ENCODE results near the gene FRMD6. TPM values are rescaled to one million over a fixed set of nuclear protein-coding genes. Genes with fewer than 3 reads are reported as not detected.

Gene FRMD6
- total RNA-seq, 1 donor from 2014 or later: 24.4 TPM

GRCh38 chr14:51719955-51720354 is 68.2 kb downstream of the FRMD6 start:
- Histone ChIP-seq H2AFZ (replicated peaks) (no peak overlapping the region), H3K36me3 (no peaks in the 10 kb centered on the region), H4K20me1 (ENCODE audit: low read depth) (no peaks in the 10 kb centered on the region), H3K4me3 (no peak overlapping the region), H3F3A (ENCODE audit: low read depth) (no peaks in the 10 kb centered on the region), H3K9ac (no peak overlapping the region), H3K27ac (no peak overlapping the region), H3K27me3 (no peaks in the 10 kb centered on the region), H3K4me1 (peaks cover 26% of the 10 kb centered on the region), H3K9me3 (ENCODE audit: low read depth) (no peaks in the 10 kb centered on the region), H3K4me2 (no peak overlapping the region), H3K79me2 (ENCODE audit: low read depth) (no peaks in the 10 kb centered on the region)
- Mint-ChIP-seq H3K4me3 (no peak overlapping the region), H3K27ac (no peak overlapping the region), H3K4me1 (peaks cover 33% of the 10 kb centered on the region), H3K9me3 (no peaks in the 10 kb centered on the region), H3K27me3 (ENCODE audit: insufficient read depth, low read depth) (no peaks in the 10 kb centered on the region), H3K36me3 (peaks cover 35% of the 10 kb centered on the region)
- DNase-seq (ENCODE audit: low spot score): no peak
- TF ChIP-seq EZH2 (IDR thresholded peaks at IDR 0.05): no peak
- no peak for TF ChIP-seq CTCF (IDR thresholded peaks at IDR 0.05)
- TF ChIP-seq EZH2phosphoT487 (IDR thresholded peaks at IDR 0.05): no peak

GRCh38 chr14:51723990-51724389 is 72.3 kb downstream of the FRMD6 start:
- Mint-ChIP-seq H3K27ac (no peak overlapping the region), H3K27me3 (ENCODE audit: insufficient read depth, low read depth) (no peaks in the 10 kb centered on the region), H3K4me3 (no peak overlapping the region), H3K9me3 (no peaks in the 10 kb centered on the region), H3K36me3 (peaks cover 39% of the 10 kb centered on the region), H3K4me1 (peaks cover under 1% of the 10 kb centered on the region)
- no peak for DNase-seq (ENCODE audit: low spot score)
- Histone ChIP-seq H3K27me3 (no peaks in the 10 kb centered on the region), H3K36me3 (no peaks in the 10 kb centered on the region), H3F3A (ENCODE audit: low read depth) (no peaks in the 10 kb centered on the region), H3K4me2 (no peak overlapping the region), H4K20me1 (ENCODE audit: low read depth) (no peaks in the 10 kb centered on the region), H2AFZ (replicated peaks) (no peak overlapping the region), H3K79me2 (ENCODE audit: low read depth) (no peaks in the 10 kb centered on the region), H3K9ac (no peak overlapping the region), H3K4me3 (no peak overlapping the region), H3K4me1 (no peaks in the 10 kb centered on the region), H3K27ac (no peak overlapping the region), H3K9me3 (ENCODE audit: low read depth) (no peaks in the 10 kb centered on the region)
- TF ChIP-seq EZH2 (IDR thresholded peaks at IDR 0.05): no peak
- TF ChIP-seq EZH2phosphoT487 (IDR thresholded peaks at IDR 0.05): no peak
- no peak for TF ChIP-seq CTCF (IDR thresholded peaks at IDR 0.05)

GRCh38 chr14:51724650-51725049 is 72.9 kb downstream of the FRMD6 start:
- Mint-ChIP-seq H3K27me3 (ENCODE audit: insufficient read depth, low read depth) (no peaks in the 10 kb centered on the region), H3K27ac (no peak overlapping the region), H3K9me3 (no peaks in the 10 kb centered on the region), H3K36me3 (peaks cover 42% of the 10 kb centered on the region), H3K4me1 (no peaks in the 10 kb centered on the region), H3K4me3 (no peak overlapping the region)
- H3K36me3 ChIP-seq: no peaks in the 10 kb centered on the region
- H4K20me1 ChIP-seq (ENCODE audit: low read depth): no peaks in the 10 kb centered on the region
- no peak for DNase-seq (ENCODE audit: low spot score)
- H3K9me3 ChIP-seq (ENCODE audit: low read depth): no peaks in the 10 kb centered on the region
- TF ChIP-seq EZH2phosphoT487 (IDR thresholded peaks at IDR 0.05): no peak
- no peak for TF ChIP-seq CTCF (IDR thresholded peaks at IDR 0.05)
- no peak for TF ChIP-seq EZH2 (IDR thresholded peaks at IDR 0.05)
- no peak overlapping the region for H3K4me2 ChIP-seq
- no peak overlapping the region for H2AFZ ChIP-seq (replicated peaks)
- no peak overlapping the region for H3K9ac ChIP-seq
- no peak overlapping the region for H3K27ac ChIP-seq
- no peaks in the 10 kb centered on the region for H3K79me2 ChIP-seq (ENCODE audit: low read depth)
- H3K27me3 ChIP-seq: no peaks in the 10 kb centered on the region
- H3K4me1 ChIP-seq: no peaks in the 10 kb centered on the region
- no peak overlapping the region for H3K4me3 ChIP-seq
- no peaks in the 10 kb centered on the region for H3F3A ChIP-seq (ENCODE audit: low read depth)

All from neural progenitor cell (in vitro differentiated cells).